Measurements from ENCODE around the gene MPL. TPM values are rescaled to one million over a fixed set of nuclear protein-coding genes. Genes with fewer than 3 reads are reported as not detected.
"Not testable (repeated sequence)": the region's sequence is repeated elsewhere in the genome, so short reads cannot be mapped to it uniquely, and the experiment has no call there.

The MPL gene
- total RNA-seq, 1 experiment from 2014 or later: not detected

GRCh38 chr1:43396059-43396458, 58.4 kb downstream of the MPL start:
- CTCF ChIA-PET: no interaction called here
- POLR2A ChIA-PET (ENCODE audit: low non-redundant PET): no interaction called here

GRCh38 chr1:43398227-43398626, 60.6 kb downstream of the MPL start:
- BruUV-seq (replicated peaks): no TSS peak
- Histone ChIP-seq H3K27ac (ENCODE audit: low read depth, low read length, poor library complexity, severe bottlenecking) (no peak overlapping the region), H3K4me3 (ENCODE audit: low read depth, low read length, poor library complexity, severe bottlenecking) (no peak overlapping the region), H3K9me3 (ENCODE audit: low read depth, low read length, poor library complexity, severe bottlenecking) (no peaks in the 10 kb centered on the region), H3K27me3 (replicated peaks; ENCODE audit: insufficient read depth, low read depth, low read length, poor library complexity) (no peaks in the 10 kb centered on the region), H3K4me1 (ENCODE audit: insufficient read depth, low read length, poor library complexity, severe bottlenecking) (no peaks in the 10 kb centered on the region), H3K36me3 (ENCODE audit: insufficient read depth, low read length, poor library complexity, severe bottlenecking) (no peaks in the 10 kb centered on the region)
- CTCF ChIA-PET: no interaction called here
- POLR2A ChIA-PET (ENCODE audit: low non-redundant PET): no interaction called here
- no peak for DNase-seq (ENCODE audit: low spot score)
- TF ChIP-seq EZH2 (IDR thresholded peaks at IDR 0.05; ENCODE audit: borderline replicate concordance, low read depth, low read length, poor library complexity, severe bottlenecking): no peak
- intact Hi-C loops (cut with micrococcal nuclease; ENCODE audit: unreplicated experiment): loop anchor here (1.0 kb wide), 1 partner anchor 8 kb away; no protein-coding TSS in a partner anchor

More at GRCh38 chr1:43396059-43396458, 58.4 kb downstream of the MPL start:
- Histone ChIP-seq H3K4me1 (ENCODE audit: insufficient read depth, low read length, poor library complexity, severe bottlenecking) (no peaks in the 10 kb centered on the region), H3K9me3 (ENCODE audit: low read depth, low read length, poor library complexity, severe bottlenecking) (no peaks in the 10 kb centered on the region), H3K4me3 (ENCODE audit: low read depth, low read length, poor library complexity, severe bottlenecking) (no peak overlapping the region), H3K27me3 (replicated peaks; ENCODE audit: insufficient read depth, low read depth, low read length, poor library complexity) (no peaks in the 10 kb centered on the region), H3K36me3 (ENCODE audit: insufficient read depth, low read length, poor library complexity, severe bottlenecking) (no peaks in the 10 kb centered on the region), H3K27ac (ENCODE audit: low read depth, low read length, poor library complexity, severe bottlenecking) (no peak overlapping the region)
- no peak for TF ChIP-seq CTCF (conservative IDR thresholded peaks at IDR 0.05; ENCODE audit: low read depth, low read length)
- no peak for TF ChIP-seq EZH2 (IDR thresholded peaks at IDR 0.05; ENCODE audit: borderline replicate concordance, low read depth, low read length, poor library complexity, severe bottlenecking)
- DNase-seq (ENCODE audit: low spot score): no peak
- BruUV-seq (replicated peaks): no TSS peak
- intact Hi-C loops (cut with micrococcal nuclease; ENCODE audit: unreplicated experiment): no loop called here

- CTCF ChIA-PET; POLR2A ChIA-PET (ENCODE audit: low non-redundant PET): not testable (repeated sequence)
These were observed 62.8 kb downstream of the MPL start for GRCh38 chr1:43400441-43400840.

GRCh38 chr1:43402089-43402865, 64.7 kb downstream of the MPL start:
- intact Hi-C loops (cut with micrococcal nuclease; ENCODE audit: unreplicated experiment): no loop called here
- Histone ChIP-seq H3K4me3 (ENCODE audit: low read depth, low read length, poor library complexity, severe bottlenecking) (no peak overlapping the region), H3K27ac (ENCODE audit: low read depth, low read length, poor library complexity, severe bottlenecking) (no peak overlapping the region), H3K36me3 (ENCODE audit: insufficient read depth, low read length, poor library complexity, severe bottlenecking) (peaks cover 8% of the 10 kb centered on the region), H3K4me1 (ENCODE audit: insufficient read depth, low read length, poor library complexity, severe bottlenecking) (no peaks in the 10 kb centered on the region), H3K9me3 (ENCODE audit: low read depth, low read length, poor library complexity, severe bottlenecking) (no peaks in the 10 kb centered on the region), H3K27me3 (replicated peaks; ENCODE audit: insufficient read depth, low read depth, low read length, poor library complexity) (no peaks in the 10 kb centered on the region)
- BruUV-seq (replicated peaks): no TSS peak
- CTCF ChIA-PET: no interaction called here
- TF ChIP-seq EZH2 (IDR thresholded peaks at IDR 0.05; ENCODE audit: borderline replicate concordance, low read depth, low read length, poor library complexity, severe bottlenecking): no peak
- TF ChIP-seq CTCF (conservative IDR thresholded peaks at IDR 0.05; ENCODE audit: low read depth, low read length): no peak
- POLR2A ChIA-PET (ENCODE audit: low non-redundant PET): no interaction called here
- no peak for DNase-seq (ENCODE audit: low spot score)

More at GRCh38 chr1:43400441-43400840, 62.8 kb downstream of the MPL start:
- H3K4me3 ChIP-seq (ENCODE audit: low read depth, low read length, poor library complexity, severe bottlenecking); H3K36me3 ChIP-seq (ENCODE audit: insufficient read depth, low read length, poor library complexity, severe bottlenecking); H3K4me1 ChIP-seq (ENCODE audit: insufficient read depth, low read length, poor library complexity, severe bottlenecking); DNase-seq (ENCODE audit: low spot score); H3K9me3 ChIP-seq (ENCODE audit: low read depth, low read length, poor library complexity, severe bottlenecking); H3K27ac ChIP-seq (ENCODE audit: low read depth, low read length, poor library complexity, severe bottlenecking); BruUV-seq (replicated peaks); H3K27me3 ChIP-seq (replicated peaks; ENCODE audit: insufficient read depth, low read depth, low read length, poor library complexity); intact Hi-C loops (cut with micrococcal nuclease; ENCODE audit: unreplicated experiment): not testable (repeated sequence)

Small RNAs within 50 kb of the gene (microRNA-seq; reads per million reads assigned to microRNA genes)
- 3.0 reads per million, percentile 6 among the genes with 10 or more reads in this experiment for gene MIR6734

Other genes with a start within 250 kb of the MPL start
- 145 and 169 TPM in 2 replicates for gene EBNA1BP2, start 165.5 kb upstream of the MPL start, total RNA-seq (2021)
- gene CFAP57, start 165.5 kb upstream of the MPL start, total RNA-seq (2021): 0.20 and 0.73 TPM in 2 replicates
- not detected in 2 replicates for gene TMEM125, start 67.8 kb upstream of the MPL start, total RNA-seq (2021)
- gene C1orf210, start 52.2 kb upstream of the MPL start, total RNA-seq (2021): not detected in 2 replicates
- gene TIE1, start 36.8 kb upstream of the MPL start, total RNA-seq (2021): not detected in 2 replicates
- 296 and 309 TPM in 2 replicates for gene CDC20, start 21.2 kb downstream of the MPL start, total RNA-seq (2021)
- gene ELOVL1, start 30.2 kb downstream of the MPL start, total RNA-seq (2021): 47.4 and 53.7 TPM in 2 replicates
- 36.7 TPM in 2 replicates for gene MED8, start 52.0 kb downstream of the MPL start, total RNA-seq (2021)
- gene SZT2, start 52.1 kb downstream of the MPL start, total RNA-seq (2021): 27.9 and 34.6 TPM in 2 replicates
- gene HYI, start 116.1 kb downstream of the MPL start, total RNA-seq (2021): 14.8 and 19.8 TPM in 2 replicates
- gene PTPRF, start 193.1 kb downstream of the MPL start, total RNA-seq (2021): 110 and 118 TPM in 2 replicates

All from A673 (cell line).